Activated CD8-positive, alpha-beta memory T cell treated with anti-CD3 and anti-CD28 coated beads for 48 hours (primary cell): ENCODE results near the gene PCDHB16.
"Not testable (repeated sequence)": the region's sequence is repeated elsewhere in the genome, so short reads cannot be mapped to it uniquely, and the experiment has no call there.

Experiments used
- DNase-seq, 3 experiments: peaks; one replicate each; pipeline ENCODE4 v3.0.0-alpha.2; 2020; ENCODE audit warnings: low read depth in 2 of 3, low spot score in 2 of 3

PCDHB16 gene

DNA sequence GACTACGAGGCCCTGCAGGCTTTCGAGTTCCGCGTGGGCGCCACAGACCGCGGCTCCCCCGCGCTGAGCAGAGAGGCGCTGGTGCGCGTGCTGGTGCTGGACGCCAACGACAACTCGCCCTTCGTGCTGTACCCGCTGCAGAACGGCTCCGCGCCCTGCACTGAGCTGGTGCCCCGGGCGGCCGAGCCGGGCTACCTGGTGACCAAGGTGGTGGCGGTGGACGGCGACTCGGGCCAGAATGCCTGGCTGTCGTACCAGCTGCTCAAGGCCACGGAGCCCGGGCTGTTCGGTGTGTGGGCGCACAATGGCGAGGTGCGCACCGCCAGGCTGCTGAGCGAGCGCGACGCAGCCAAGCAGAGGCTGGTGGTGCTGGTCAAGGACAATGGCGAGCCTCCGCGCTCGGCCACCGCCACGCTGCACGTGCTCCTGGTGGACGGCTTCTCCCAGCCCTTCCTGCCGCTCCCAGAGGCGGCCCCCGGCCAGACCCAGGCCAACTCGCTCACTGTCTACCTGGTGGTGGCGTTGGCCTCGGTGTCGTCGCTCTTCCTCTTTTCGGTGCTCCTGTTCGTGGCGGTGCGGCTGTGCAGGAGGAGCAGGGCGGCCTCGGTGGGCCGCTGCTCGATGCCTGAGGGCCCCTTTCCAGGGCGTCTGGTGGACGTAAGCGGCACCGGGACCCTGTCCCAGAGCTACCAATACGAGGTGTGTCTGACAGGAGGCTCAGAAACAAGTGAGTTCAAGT is 2.1 kb downstream of the PCDHB16 start:
- not testable (repeated sequence) for DNase-seq

DNA sequence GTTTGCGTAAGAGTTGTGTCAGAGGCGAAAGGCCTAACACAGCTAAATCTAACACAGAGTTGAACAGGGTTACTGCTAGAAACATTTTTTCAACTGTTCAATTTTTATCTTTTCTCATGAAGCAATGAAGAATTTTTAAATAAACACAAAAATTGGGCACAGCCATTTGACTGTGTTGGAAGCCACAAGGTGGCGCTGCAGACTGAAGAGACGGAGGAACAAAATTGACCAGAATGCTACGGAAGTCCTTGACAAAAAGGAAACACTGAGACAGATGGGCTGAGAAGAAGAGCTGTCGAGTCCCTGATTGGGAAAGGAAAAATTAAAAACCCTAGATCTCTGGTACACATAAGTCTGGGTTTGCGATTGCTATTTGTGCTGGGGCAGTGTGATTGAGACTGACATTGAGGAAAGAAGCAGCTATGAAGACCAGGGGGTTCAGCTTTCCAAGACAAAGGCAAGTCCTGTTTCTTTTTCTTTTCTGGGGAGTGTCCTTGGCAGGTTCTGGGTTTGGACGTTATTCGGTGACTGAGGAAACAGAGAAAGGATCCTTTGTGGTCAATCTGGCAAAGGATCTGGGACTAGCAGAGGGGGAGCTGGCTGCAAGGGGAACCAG is 4.8 kb downstream of the PCDHB16 start, which contains the start of gene PCDHB9:
Gene PCDHB9, plus strand, starts transcription at position 265 of the 616 bp plus-strand sequence. Its CDS starts 158 bp downstream, at position 423.
- DNase-seq, result no peak

GRCh38 chr5:141188682-141189081 is 6.5 kb downstream of the PCDHB16 start:
- not testable (repeated sequence) for DNase-seq

DNA sequence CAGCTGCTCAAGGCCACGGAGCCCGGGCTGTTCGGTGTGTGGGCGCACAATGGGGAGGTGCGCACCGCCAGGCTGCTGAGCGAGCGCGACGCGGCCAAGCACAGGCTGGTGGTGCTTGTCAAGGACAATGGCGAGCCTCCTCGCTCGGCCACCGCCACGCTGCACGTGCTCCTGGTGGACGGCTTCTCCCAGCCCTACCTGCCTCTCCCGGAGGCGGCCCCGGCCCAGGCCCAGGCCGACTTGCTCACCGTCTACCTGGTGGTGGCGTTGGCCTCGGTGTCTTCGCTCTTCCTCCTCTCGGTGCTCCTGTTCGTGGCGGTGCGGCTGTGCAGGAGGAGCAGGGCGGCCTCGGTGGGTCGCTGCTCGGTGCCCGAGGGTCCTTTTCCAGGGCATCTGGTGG is 6.9 kb downstream of the PCDHB16 start:
- not testable (repeated sequence) for DNase-seq

- DNase-seq, result no peak
These were observed 10.0 kb downstream of the PCDHB16 start, which contains the start of gene PCDHB10 for GRCh38 chr5:141192110-141192725. TSS of gene PCDHB10 (plus strand) at chr5:141192353. CDS start at chr5:141192553, 200 bp downstream.

DNA sequence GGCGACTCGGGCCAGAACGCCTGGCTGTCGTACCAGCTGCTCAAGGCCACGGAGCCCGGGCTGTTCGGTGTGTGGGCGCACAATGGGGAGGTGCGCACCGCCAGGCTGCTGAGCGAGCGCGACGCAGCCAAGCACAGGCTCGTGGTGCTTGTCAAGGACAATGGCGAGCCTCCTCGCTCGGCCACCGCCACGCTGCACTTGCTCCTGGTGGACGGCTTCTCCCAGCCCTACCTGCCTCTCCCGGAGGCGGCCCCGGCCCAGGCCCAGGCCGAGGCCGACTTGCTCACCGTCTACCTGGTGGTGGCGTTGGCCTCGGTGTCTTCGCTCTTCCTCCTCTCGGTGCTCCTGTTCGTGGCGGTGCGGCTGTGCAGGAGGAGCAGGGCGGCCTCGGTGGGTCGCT is 12.1 kb downstream of the PCDHB16 start:
- not testable (repeated sequence) for DNase-seq

- DNase-seq, result no peak
These were observed 14.2 kb downstream of the PCDHB16 start for GRCh38 chr5:141196363-141196762.

- no peak for DNase-seq
These were observed 17.4 kb downstream of the PCDHB16 start, which contains the start of gene PCDHB11 for GRCh38 chr5:141199359-141200235. TSS of gene PCDHB11 (plus strand) at chr5:141199627. CDS start at chr5:141199775, 148 bp downstream.

- not testable (repeated sequence) for DNase-seq
These were observed 18.9 kb downstream of the PCDHB16 start for GRCh38 chr5:141201126-141201525.

GRCh38 chr5:141201646-141202045 is 19.5 kb downstream of the PCDHB16 start:
- not testable (repeated sequence) for DNase-seq

DNA sequence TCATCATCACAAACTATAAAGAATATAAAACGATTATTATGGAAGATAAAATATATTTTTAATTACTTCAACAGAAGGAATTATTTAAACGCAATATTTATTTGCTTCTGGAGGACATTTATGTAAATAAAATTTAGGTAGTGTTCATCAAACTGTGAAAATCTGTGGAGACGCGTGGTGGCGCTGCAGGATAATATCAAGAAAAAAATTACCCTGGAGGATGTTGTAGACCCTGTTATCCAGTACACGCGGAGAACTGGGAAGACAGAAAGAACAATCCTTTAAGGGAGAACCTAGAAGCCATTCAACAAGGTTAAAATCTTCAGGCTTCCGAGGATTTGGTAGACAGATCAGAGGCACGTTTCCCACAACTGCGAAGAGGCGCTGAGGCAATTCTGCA is 26.3 kb downstream of the PCDHB16 start, which contains the start of gene PCDHB12:
Gene PCDHB12, plus strand, starts transcription at position 242 of the 400 bp plus-strand sequence. CDS start 189 bp downstream, outside the sequence.
- no peak for DNase-seq

DNA sequence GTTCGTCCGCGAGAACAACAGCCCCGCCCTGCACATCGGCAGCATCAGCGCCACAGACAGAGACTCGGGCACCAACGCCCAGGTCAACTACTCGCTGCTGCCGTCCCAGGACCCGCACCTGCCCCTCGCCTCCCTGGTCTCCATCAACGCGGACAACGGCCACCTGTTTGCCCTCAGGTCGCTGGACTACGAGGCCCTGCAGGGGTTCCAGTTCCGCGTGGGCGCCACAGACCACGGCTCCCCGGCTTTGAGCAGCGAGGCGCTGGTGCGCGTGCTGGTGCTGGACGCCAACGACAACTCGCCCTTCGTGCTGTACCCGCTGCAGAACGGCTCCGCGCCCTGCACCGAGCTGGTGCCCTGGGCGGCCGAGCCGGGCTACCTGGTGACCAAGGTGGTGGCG is 28.1 kb downstream of the PCDHB16 start:
- not testable (repeated sequence) for DNase-seq

DNA sequence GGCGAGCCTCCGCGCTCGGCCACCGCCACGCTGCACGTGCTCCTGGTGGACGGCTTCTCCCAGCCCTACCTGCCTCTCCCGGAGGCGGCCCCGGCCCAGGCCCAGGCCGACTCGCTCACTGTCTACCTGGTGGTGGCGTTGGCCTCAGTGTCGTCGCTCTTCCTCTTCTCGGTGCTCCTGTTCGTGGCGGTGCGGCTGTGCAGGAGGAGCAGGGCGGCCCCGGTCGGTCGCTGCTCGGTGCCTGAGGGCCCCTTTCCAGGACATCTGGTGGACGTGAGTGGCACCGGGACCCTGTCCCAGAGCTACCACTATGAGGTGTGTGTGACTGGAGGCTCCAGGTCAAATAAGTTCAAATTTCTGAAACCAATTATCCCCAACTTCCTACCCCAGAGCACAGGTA is 28.7 kb downstream of the PCDHB16 start:
- not testable (repeated sequence) for DNase-seq

GRCh38 chr5:141213656-141214339 is 31.6 kb downstream of the PCDHB16 start, which contains the start of gene PCDHB13:
TSS of gene PCDHB13 (plus strand) at chr5:141213919. CDS start at chr5:141214124, 205 bp downstream.
- not testable (repeated sequence) for DNase-seq

GRCh38 chr5:141214583-141214982 is 32.4 kb downstream of the PCDHB16 start:
- DNase-seq, result not testable (repeated sequence)

DNA sequence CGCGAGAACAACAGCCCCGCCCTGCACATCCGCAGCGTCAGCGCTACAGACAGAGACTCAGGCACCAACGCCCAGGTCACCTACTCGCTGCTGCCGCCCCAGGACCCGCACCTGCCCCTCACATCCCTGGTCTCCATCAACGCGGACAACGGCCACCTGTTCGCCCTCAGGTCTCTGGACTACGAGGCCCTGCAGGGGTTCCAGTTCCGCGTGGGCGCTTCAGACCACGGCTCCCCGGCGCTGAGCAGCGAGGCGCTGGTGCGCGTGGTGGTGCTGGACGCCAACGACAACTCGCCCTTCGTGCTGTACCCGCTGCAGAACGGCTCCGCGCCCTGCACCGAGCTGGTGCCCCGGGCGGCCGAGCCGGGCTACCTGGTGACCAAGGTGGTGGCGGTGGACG is 33.3 kb downstream of the PCDHB16 start:
- DNase-seq, result not testable (repeated sequence)

DNA sequence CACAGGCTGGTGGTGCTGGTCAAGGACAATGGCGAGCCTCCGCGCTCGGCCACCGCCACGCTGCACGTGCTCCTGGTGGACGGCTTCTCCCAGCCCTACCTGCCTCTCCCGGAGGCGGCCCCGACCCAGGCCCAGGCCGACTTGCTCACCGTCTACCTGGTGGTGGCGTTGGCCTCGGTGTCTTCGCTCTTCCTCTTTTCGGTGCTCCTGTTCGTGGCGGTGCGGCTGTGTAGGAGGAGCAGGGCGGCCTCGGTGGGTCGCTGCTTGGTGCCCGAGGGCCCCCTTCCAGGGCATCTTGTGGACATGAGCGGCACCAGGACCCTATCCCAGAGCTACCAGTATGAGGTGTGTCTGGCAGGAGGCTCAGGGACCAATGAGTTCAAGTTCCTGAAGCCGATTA is 33.8 kb downstream of the PCDHB16 start:
- DNase-seq, result not testable (repeated sequence)

DNA sequence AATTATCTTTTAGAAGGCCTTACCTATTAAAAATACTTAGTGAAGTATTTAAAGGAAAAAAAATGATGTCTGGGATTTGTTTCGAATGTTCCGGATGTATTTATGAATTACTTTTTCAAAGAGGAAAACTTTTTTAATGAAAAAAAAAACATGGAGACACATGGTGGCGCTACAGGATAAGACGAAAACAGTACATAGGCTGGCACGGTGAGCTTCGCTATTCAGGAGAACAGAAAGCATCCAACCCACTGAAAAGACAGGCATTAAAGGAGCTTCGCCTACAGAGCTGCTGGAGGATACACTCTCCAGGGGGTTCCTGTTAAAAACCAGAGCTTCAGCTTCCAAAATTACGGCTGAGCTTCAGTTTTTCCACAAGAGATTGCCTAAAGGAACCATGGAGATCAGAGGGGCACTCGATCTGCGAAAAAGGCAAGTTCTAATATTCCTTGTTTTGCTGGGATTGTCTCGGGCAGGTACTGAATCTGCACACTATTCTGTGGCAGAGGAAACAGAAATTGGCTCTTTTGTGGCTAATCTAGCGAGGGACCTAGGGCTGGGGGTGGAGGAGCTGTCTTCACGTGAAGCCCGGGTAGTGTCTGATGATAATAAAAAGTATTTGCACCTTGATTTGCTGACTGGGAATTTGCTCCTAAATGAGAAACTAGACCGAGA is 41.1 kb downstream of the PCDHB16 start, which contains the start of gene PCDHB14:
Gene PCDHB14, plus strand, starts transcription at position 232 of the 672 bp plus-strand sequence. Its CDS starts 163 bp downstream, at position 395.
- no peak for DNase-seq

DNA sequence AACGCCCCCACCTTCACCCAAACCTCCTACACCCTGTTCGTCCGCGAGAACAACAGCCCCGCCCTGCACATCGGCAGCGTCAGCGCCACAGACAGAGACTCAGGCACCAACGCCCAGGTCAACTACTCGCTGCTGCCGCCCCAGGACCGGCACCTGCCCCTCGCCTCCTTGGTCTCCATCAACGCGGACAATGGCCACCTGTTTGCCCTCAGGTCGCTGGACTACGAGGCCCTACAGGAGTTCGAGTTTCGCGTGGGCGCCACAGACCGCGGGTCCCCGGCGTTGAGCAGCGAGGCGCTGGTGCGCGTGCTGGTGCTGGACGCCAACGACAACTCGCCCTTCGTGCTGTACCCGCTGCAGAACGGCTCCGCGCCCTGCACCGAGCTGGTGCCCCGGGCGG is 42.7 kb downstream of the PCDHB16 start:
- not testable (repeated sequence) for DNase-seq
